ENCODE measurements around the gene GOLGA1.

The GOLGA1 gene

GRCh38 chr9:124830593-124830992 is 110.3 kb downstream of the GOLGA1 start:
- DNase-seq = no peak

- no peak for DNase-seq
Measured at GRCh38 chr9:124829334-124829669, 111.6 kb downstream of the GOLGA1 start.

GRCh38 chr9:124828489-124829333 is 112.2 kb downstream of the GOLGA1 start:
- DNase-seq = no peak
